HepG2 (cell line): Measurements from ENCODE around the gene PRSS22. TPM values are rescaled to one million over a fixed set of nuclear protein-coding genes. Genes with fewer than 3 reads are reported as not detected.

Source experiments
- CSRNP1 ChIP-seq: sonication (generic); formaldehyde crosslinking; IDR thresholded peaks from 2 replicates; pipeline ENCODE4 v1.8.1; 2023; ENCODE audit warnings: mild to moderate bottlenecking, missing genetic modification reagents
- FOXJ3 ChIP-seq: sonication (generic); formaldehyde crosslinking; IDR thresholded peaks from 2 replicates; pipeline ENCODE4 v1.4.0; 2020; ENCODE audit warnings: missing genetic modification reagents, mild to moderate bottlenecking, borderline replicate concordance
- GATAD1 ChIP-seq: IDR thresholded peaks from 2 replicates; pipeline ENCODE4 v1.6.1; 2016; ENCODE audit warnings: missing genetic modification reagents, missing compliant biosample characterization
- MED1 ChIP-seq: sonication (generic); formaldehyde crosslinking; IDR thresholded peaks from 2 replicates; pipeline ENCODE4 v1.4.0; 2020; ENCODE audit warnings: missing genetic modification reagents
- NBN ChIP-seq: fragments of 450-650 bp; conservative IDR thresholded peaks from 2 replicates; pipeline ENCODE4 v1.6.1; 2017
- POLR2AphosphoS2 ChIP-seq: IDR thresholded peaks from 2 replicates; pipeline ENCODE4 v1.6.1; 2011; ENCODE audit warnings: low read depth, low read length, improper control_type of control experiment
- TCF7 ChIP-seq: sonication (generic); IDR thresholded peaks from 2 replicates; pipeline ENCODE4 v1.6.1; 2016; ENCODE audit warnings: antibody characterized with exemption, low read depth
- TCF7L2 ChIP-seq: IDR thresholded peaks from 2 replicates; pipeline ENCODE4 v1.6.1; 2011; ENCODE audit warnings: mild to moderate bottlenecking, low read depth, low read length, moderate library complexity
- YEATS4 ChIP-seq: sonication (generic); formaldehyde crosslinking; IDR thresholded peaks from 2 replicates; pipeline ENCODE4 v1.4.0; 2020; ENCODE audit warnings: missing genetic modification reagents, borderline replicate concordance
- ZNF543 ChIP-seq: sonication (generic); formaldehyde crosslinking; IDR thresholded peaks from 2 replicates; pipeline ENCODE4 v1.4.0; 2020; ENCODE audit warnings: mild to moderate bottlenecking, missing genetic modification reagents
- ZNF570 ChIP-seq: sonication (generic); formaldehyde crosslinking; IDR thresholded peaks from 2 replicates; pipeline ENCODE4 v1.4.0; 2020; ENCODE audit warnings: mild to moderate bottlenecking, missing genetic modification reagents, borderline replicate concordance
- ZNF619 ChIP-seq: sonication (generic); formaldehyde crosslinking; IDR thresholded peaks from 2 replicates; pipeline ENCODE4 v1.4.0; 2020; ENCODE audit warnings: mild to moderate bottlenecking, missing genetic modification reagents
- ZNF776 ChIP-seq: sonication (generic); formaldehyde crosslinking; IDR thresholded peaks from 2 replicates; pipeline ENCODE4 v1.4.0; 2020; ENCODE audit warnings: mild to moderate bottlenecking, missing genetic modification reagents
- ZSCAN30 ChIP-seq: sonication (generic); formaldehyde crosslinking; IDR thresholded peaks from 2 replicates; pipeline ENCODE4 v1.5.0; 2020; ENCODE audit warnings: mild to moderate bottlenecking, missing genetic modification reagents
- polyA plus RNA-seq, 8 experiments: library from polyadenylated mRNA; depleted of rRNA in 3 of 8; stranded (reverse) in 7 of 8; unstranded in 1 of 8; fragments of >200 nt; fragmentation: Illumina TruSeq in 4 of 8; extraction: Trizol in 4 of 8; gene quantifications; 2 replicates each; pipeline versions ENCODE4 v1.2.1 to v1.2.3, GENCODE V29; 2011 to 2016; ENCODE audit warnings: low read depth in 4 of 8, missing spikeins in 1 of 8, mixed read lengths in 1 of 8; ENCODE audit not compliant: insufficient read depth in 1 of 8
- total RNA-seq, 5 experiments: library from RNA; depleted of rRNA; stranded (reverse); fragments of >200 nt; fragmentation: Illumina TruSeq; extraction: Trizol; gene quantifications; 2 replicates each; pipeline ENCODE4 v1.2.3, GENCODE V29; 2016; ENCODE audit warnings: low read depth in 1 of 5
- TF ChIP-seq, protein P1 (sequence below): sonication (generic); formaldehyde crosslinking; IDR thresholded peaks from 2 replicates; pipeline ENCODE4 v1.5.1; 2020; ENCODE audit warnings: missing genetic modification reagents, mild to moderate bottlenecking, borderline replicate concordance
- TF ChIP-seq, protein P2 (sequence below), 2 experiments: fragments of 450-650 bp in 1 of 2; sonication (generic) in 1 of 2; formaldehyde crosslinking; IDR thresholded peaks; 2 replicates each; pipeline versions ENCODE4 v1.5.0 to v1.8.0; 2020 to 2022; ENCODE audit warnings: mild to moderate bottlenecking in 1 of 2, missing genetic modification reagents in 1 of 2

The PRSS22 gene
- total and polyA plus RNA-seq, 2 of the 13 experiments (the other 11 are each of a cell fraction or from before 2014, with no cell fraction given): 0.24 to 0.32 TPM

GRCh38 chr16:2904100-2904921 lies 46.3 kb upstream of the PRSS22 start (continued):
- TF ChIP-seq NBN (no peak), ZSCAN30 (CRISPR knock-in tag) (no peak), TCF7L2 (no peak), YEATS4 (peak; percentile 78; the same call in 1 of the 2 replicates), ZNF543 (CRISPR knock-in tag) (peak; percentile 99), TCF7 (no peak), ZNF570 (CRISPR knock-in tag) (no peak), ZNF619 (CRISPR knock-in tag) (peak; percentile 78; the same call in 1 of the 2 replicates), MED1 (CRISPR knock-in tag) (peak; percentile 87), FOXJ3 (CRISPR knock-in tag) (no peak), CSRNP1 (CRISPR knock-in tag) (peak; percentile 76; the same call in 1 of the 2 replicates), GATAD1 (peak; percentile 59; the same call in 1 of the 2 replicates), POLR2AphosphoS2 (no peak), ZNF776 (CRISPR knock-in tag) (no peak)
- TF ChIP-seq, protein P1, sequence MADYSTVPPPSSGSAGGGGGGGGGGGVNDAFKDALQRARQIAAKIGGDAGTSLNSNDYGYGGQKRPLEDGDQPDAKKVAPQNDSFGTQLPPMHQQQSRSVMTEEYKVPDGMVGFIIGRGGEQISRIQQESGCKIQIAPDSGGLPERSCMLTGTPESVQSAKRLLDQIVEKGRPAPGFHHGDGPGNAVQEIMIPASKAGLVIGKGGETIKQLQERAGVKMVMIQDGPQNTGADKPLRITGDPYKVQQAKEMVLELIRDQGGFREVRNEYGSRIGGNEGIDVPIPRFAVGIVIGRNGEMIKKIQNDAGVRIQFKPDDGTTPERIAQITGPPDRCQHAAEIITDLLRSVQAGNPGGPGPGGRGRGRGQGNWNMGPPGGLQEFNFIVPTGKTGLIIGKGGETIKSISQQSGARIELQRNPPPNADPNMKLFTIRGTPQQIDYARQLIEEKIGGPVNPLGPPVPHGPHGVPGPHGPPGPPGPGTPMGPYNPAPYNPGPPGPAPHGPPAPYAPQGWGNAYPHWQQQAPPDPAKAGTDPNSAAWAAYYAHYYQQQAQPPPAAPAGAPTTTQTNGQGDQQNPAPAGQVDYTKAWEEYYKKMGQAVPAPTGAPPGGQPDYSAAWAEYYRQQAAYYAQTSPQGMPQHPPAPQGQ: no peak
- TF ChIP-seq, protein P2, sequence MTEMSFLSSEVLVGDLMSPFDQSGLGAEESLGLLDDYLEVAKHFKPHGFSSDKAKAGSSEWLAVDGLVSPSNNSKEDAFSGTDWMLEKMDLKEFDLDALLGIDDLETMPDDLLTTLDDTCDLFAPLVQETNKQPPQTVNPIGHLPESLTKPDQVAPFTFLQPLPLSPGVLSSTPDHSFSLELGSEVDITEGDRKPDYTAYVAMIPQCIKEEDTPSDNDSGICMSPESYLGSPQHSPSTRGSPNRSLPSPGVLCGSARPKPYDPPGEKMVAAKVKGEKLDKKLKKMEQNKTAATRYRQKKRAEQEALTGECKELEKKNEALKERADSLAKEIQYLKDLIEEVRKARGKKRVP (CRISPR knock-in tag; IDR thresholded peaks at IDR 0.05): no peak
